Body of pancreas (tissue), 4 donors: Measurements from ENCODE around the gene COX8A. TPM values are rescaled to one million over a fixed set of nuclear protein-coding genes. Genes with fewer than 3 reads are reported as not detected.

Experiments
- ATAC-seq: fragments of 150-250 bp; one replicate; pipeline ENCODE4 v1.9.1; 2016
- DNase-seq, 4 donors: peaks; one replicate each; pipeline ENCODE4 v3.0.0-alpha.2; 2019
- H3K27ac ChIP-seq, 4 donors: fragments of 200-600 bp; sonication (generic); 1 replicate in 3 of 4; 2 replicates in 1 of 4; pipeline versions ENCODE4 v1.5.1 to v1.6.1; 2016 to 2019; ENCODE audit warnings: mild to moderate bottlenecking in 1 of 4, mixed read lengths in 1 of 4, moderate library complexity in 1 of 4
- H3K27me3 ChIP-seq, 2 donors: fragments of 200-600 bp; sonication (generic); one replicate each; pipeline ENCODE4 v1.6.0; 2016; ENCODE audit warnings: mild to moderate bottlenecking in 1 of 2
- H3K36me3 ChIP-seq, 2 donors: fragments of 200-600 bp; sonication (generic); replicated peaks in 1 of 2; 2 replicates each; pipeline ENCODE4 v1.5.1; 2016; ENCODE audit warnings: low read depth in 2 of 2; ENCODE audit not compliant: insufficient read depth in 1 of 2
- H3K4me1 ChIP-seq: fragments of 200-600 bp; sonication (generic); one replicate; pipeline ENCODE4 v1.6.0; 2016
- H3K4me3 ChIP-seq, 2 donors: fragments of 200-600 bp; sonication (generic); 1 replicate in 1 of 2; 2 replicates in 1 of 2; pipeline ENCODE4 v1.5.1; 2016 to 2019
- H3K9me3 ChIP-seq, 3 donors: fragments of 200-600 bp; sonication (generic); 1 replicate in 2 of 3; 2 replicates in 1 of 3; pipeline ENCODE4 v1.5.1; 2016
- POLR2A ChIP-seq, 3 donors: fragments of 450-650 bp; IDR thresholded peaks; one replicate each; pipeline ENCODE4 v1.6.1; 2016; ENCODE audit warnings: antibody characterized with exemption in 3 of 3, mild to moderate bottlenecking in 2 of 3
- WGBS, 2 donors: methylation state at CpG; one replicate each; pipeline ENCODE4 v1.1.5; 2017; 5-methylcytosine and 5-hydroxymethylcytosine counted together
- intact Hi-C: fragments of 100-400 bp; cut with DNase I; formaldehyde crosslinking; loops from one replicate; pipeline ENCODE4 v1.15.1; 2023
- total RNA-seq, 2 donors: library from RNA; depleted of rRNA; stranded (reverse); fragments of >200 nt; gene quantifications; one replicate each; pipeline ENCODE4 v1.1.0, GENCODE V29; 2016
- TF ChIP-seq, protein P1 (sequence below), 7 experiments: fragments of 450-650 bp in 4 of 7; fragments of 200-600 bp in 3 of 7; sonication (generic) in 3 of 7; IDR thresholded peaks; one replicate each; pipeline ENCODE4 v1.5.1; 2016 to 2019; ENCODE audit warnings: antibody characterized with exemption in 7 of 7

COX8A gene
- total RNA-seq, 2 donors from 2014 or later, result 51.9 to 184 TPM

DNA sequence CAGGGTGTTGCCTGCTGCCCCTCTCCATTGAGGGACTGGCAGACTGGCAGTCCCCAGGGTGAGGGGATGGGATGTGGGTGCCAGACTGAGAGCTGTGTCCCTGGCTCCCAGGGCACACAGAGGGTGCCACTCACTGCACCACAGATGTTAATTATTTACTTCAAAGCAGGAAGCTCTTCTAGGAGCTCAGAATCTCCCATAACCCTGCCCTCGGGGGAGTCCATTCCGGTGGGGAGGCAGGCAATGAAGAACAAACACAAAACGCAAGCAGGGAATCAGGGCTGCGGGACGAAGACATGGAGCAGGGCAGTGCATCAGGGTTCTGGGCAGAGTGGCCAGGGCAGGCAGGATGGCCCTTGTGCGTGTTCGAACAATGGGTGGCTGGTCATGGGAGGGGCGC is 37.0 kb downstream of the COX8A start:
- Histone ChIP-seq H3K9me3 (no peaks in the 10 kb centered on the region), H3K27ac (peak overlapping the region in 2 of 4 donors; percentile 30 to 60), H3K27me3 (no peaks in the 10 kb centered on the region), H3K4me3 (no peak overlapping the region), H3K36me3 (no peaks in the 10 kb centered on the region), H3K4me1 (peaks cover 27% of the 10 kb centered on the region)
- intact Hi-C loops, result no loop called here
- 56 to 77% methylated on average over 8 of the region's 8 CpGs for WGBS, 2 donors
- DNase-seq (no peak), ATAC-seq (no peak)
- TF ChIP-seq, protein P1, sequence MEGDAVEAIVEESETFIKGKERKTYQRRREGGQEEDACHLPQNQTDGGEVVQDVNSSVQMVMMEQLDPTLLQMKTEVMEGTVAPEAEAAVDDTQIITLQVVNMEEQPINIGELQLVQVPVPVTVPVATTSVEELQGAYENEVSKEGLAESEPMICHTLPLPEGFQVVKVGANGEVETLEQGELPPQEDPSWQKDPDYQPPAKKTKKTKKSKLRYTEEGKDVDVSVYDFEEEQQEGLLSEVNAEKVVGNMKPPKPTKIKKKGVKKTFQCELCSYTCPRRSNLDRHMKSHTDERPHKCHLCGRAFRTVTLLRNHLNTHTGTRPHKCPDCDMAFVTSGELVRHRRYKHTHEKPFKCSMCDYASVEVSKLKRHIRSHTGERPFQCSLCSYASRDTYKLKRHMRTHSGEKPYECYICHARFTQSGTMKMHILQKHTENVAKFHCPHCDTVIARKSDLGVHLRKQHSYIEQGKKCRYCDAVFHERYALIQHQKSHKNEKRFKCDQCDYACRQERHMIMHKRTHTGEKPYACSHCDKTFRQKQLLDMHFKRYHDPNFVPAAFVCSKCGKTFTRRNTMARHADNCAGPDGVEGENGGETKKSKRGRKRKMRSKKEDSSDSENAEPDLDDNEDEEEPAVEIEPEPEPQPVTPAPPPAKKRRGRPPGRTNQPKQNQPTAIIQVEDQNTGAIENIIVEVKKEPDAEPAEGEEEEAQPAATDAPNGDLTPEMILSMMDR (IDR thresholded peaks at IDR 0.05), result no peak
- TF ChIP-seq POLR2A (IDR thresholded peaks at IDR 0.05), result no peak

DNA sequence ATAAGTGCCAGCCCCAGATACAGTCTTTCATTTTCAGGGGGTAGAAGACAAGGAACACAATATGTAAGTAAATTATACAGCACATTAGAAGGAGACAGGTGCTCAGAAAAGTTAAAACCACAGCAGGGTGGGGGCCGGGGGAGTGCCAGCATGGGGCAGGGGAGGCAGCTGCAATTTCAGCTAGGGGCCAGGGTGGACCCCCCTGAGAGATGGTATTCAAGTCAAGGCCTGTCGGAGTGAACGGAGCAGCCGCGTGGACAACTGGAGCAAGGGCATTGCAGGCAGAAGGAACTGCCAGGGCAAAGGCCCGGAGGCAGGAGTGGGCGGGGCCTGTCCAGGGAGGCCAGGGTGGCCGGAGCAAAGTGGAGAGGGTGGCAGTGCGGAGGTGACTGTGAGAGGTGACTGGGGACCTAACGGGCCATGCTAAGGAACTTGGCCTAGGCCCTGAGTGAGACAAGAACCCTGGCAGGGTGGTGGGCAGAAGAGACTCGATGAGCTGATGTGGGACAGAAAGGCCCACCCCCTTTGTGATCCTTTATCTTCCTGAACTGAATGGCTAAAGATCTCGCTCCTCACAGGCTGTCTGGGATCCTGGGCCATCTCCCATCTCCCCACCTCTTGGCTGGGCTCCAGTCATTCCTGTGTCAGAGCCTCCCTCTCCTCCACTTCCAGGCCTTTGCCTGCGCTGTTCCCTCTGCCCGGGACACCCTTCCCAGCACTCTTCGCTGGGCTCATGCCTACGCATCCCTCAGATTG is 38.9 kb downstream of the COX8A start:
- WGBS, 2 donors, result 93% methylated on average over 16 of the region's 16 CpGs
- peaks cover 18% of the 10 kb centered on the region for H3K4me1 ChIP-seq
- no peaks in the 10 kb centered on the region for H3K27me3 ChIP-seq
- DNase-seq, result no peak
- no peaks in the 10 kb centered on the region for H3K36me3 ChIP-seq
- no peak overlapping the region for H3K27ac ChIP-seq
- intact Hi-C loops, result no loop called here
- no peak overlapping the region for H3K4me3 ChIP-seq
- ATAC-seq, result no peak
- no peaks in the 10 kb centered on the region for H3K9me3 ChIP-seq
- no peak for TF ChIP-seq POLR2A (IDR thresholded peaks at IDR 0.05)
- TF ChIP-seq, protein P1 (IDR thresholded peaks at IDR 0.05), result no peak

DNA sequence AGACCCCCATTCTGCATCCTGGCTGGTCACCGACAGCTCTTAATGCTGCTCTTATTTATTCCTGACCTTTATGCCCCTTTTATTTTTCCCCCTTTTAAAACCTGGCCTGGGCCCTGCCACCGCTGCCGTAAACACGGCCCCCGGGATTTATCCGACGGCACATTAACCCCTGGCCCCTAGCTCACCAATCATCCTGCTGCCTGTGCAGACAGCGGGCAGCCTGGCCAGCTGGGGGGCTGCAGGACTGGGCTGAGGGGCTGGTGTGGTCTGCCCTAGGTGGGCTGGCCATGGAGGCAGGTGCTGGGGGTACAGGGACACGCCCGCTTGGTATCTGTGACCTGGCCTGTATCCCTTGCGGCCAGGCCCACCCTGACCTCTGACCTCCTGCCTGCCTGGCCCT is 39.9 kb downstream of the COX8A start:
- no peak overlapping the region for H3K4me3 ChIP-seq
- H3K4me1 ChIP-seq, result peaks cover 24% of the 10 kb centered on the region
- no peak overlapping the region for H3K27ac ChIP-seq
- ATAC-seq (no peak), DNase-seq (no peak)
- no peak for TF ChIP-seq POLR2A (IDR thresholded peaks at IDR 0.05)
- TF ChIP-seq, protein P1 (IDR thresholded peaks at IDR 0.05), result no peak
- no peaks in the 10 kb centered on the region for H3K9me3 ChIP-seq
- no peaks in the 10 kb centered on the region for H3K27me3 ChIP-seq
- H3K36me3 ChIP-seq, result no peaks in the 10 kb centered on the region
- WGBS, 2 donors, result 93 to 95% methylated on average over 8 to 11 of the region's 11 CpGs
- intact Hi-C loops, result no loop called here

DNA sequence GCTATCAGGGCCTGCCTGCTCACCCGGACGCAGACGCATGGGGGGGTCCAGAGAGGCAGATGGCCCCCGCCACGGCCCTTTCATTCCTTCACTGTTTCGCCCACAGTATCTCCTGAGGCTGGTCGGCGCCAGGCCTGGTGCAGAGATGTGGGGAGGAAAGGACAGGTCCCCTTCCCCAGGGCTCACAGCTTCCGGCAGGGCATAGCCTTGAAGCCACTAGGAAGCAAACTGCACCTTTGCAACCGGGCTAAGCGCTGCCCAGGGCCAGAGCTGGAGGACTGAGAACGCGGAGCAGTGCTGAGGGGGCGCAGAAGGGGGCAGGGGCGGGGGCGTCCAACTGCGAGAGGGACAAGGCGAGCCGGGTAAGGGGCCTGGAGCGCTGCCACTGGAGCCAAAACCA is 41.1 kb downstream of the COX8A start:
- no peak for DNase-seq

More for the DNA sequence above, 41.1 kb downstream of the COX8A start:
- H3K27ac ChIP-seq, result no peak overlapping the region
- H3K4me3 ChIP-seq, result no peak overlapping the region
- ATAC-seq, result no peak
- TF ChIP-seq, protein P1 (IDR thresholded peaks at IDR 0.05), result no peak
- TF ChIP-seq POLR2A (IDR thresholded peaks at IDR 0.05), result no peak
- H3K27me3 ChIP-seq, result no peaks in the 10 kb centered on the region
- 90 to 91% methylated on average over 14 to 20 of the region's 20 CpGs for WGBS, 2 donors
- no peaks in the 10 kb centered on the region for H3K36me3 ChIP-seq
- peaks cover 29% of the 10 kb centered on the region for H3K4me1 ChIP-seq
- no peaks in the 10 kb centered on the region for H3K9me3 ChIP-seq
- intact Hi-C loops, result no loop called here
